ENCODE data around the gene GJA3.

DNA sequence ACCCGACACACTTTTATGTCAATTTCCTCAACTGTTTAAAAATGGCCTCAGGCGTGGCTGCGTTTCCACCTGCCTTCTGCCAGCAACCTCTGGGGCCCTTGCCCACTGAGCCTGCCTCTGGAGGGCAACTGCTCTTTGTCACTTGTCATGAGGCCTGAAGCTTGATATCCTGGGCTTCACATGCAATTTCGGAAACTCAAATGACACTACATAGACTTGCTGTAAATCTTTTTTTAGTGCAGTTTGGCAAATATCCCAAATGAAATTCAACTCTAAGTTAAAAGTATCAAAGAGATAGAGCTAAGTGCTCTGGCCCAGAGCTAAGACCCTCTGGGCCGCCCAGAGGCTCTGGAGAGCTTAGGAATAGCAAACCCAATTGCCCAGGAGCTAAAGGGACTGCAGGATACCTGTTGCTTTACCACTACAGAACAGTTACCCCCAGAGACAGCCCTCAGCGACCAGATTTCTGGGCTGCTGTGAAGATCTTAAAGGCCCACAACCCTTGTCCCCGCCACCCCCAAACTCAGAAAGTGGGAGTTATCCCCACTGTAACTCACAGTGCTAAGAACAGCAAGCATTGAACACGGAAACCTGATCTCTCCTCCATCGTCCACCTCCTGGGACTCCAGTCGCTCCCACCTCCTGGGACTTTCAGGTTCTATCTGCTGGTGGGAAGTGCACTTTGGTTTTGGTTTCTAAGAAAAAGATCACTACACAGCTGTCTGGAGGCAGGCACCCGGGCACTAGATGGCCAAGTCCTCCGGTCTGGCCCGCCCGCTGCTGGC, 19.4 kb downstream of the GJA3 start:
- TF ChIP-seq, protein P1, sequence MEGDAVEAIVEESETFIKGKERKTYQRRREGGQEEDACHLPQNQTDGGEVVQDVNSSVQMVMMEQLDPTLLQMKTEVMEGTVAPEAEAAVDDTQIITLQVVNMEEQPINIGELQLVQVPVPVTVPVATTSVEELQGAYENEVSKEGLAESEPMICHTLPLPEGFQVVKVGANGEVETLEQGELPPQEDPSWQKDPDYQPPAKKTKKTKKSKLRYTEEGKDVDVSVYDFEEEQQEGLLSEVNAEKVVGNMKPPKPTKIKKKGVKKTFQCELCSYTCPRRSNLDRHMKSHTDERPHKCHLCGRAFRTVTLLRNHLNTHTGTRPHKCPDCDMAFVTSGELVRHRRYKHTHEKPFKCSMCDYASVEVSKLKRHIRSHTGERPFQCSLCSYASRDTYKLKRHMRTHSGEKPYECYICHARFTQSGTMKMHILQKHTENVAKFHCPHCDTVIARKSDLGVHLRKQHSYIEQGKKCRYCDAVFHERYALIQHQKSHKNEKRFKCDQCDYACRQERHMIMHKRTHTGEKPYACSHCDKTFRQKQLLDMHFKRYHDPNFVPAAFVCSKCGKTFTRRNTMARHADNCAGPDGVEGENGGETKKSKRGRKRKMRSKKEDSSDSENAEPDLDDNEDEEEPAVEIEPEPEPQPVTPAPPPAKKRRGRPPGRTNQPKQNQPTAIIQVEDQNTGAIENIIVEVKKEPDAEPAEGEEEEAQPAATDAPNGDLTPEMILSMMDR (IDR thresholded peaks at IDR 0.05): no peak
- no peak for TF ChIP-seq POLR2A (IDR thresholded peaks at IDR 0.05)
- TF ChIP-seq POLR2AphosphoS5 (IDR thresholded peaks at IDR 0.05): no peak
